ENCODE measurements around the gene TTC13. TPM values are rescaled to one million over a fixed set of nuclear protein-coding genes. Genes with fewer than 3 reads are reported as not detected.

The TTC13 gene
- total and polyA plus RNA-seq, 10 of the 15 experiments (the other 5 are each of a cell fraction or from before 2014, with no cell fraction given), result 5.8 to 30.8 (median 18.5) TPM

- ChIA-PET POLR2A (interaction anchor here (0.6 to 1.5 kb wide), 2 partner anchors 18 to 51 kb away, joined by 3 read pairs; no protein-coding TSS in a partner anchor), CTCF (interaction anchor here (1.0 kb wide), 1 partner anchor 39 kb away, joined by 3 read pairs; the partner anchor contains the start of genes ARV1 and TTC13), SMC1A (ENCODE audit: uncharacterized antibody, unreplicated experiment) (interaction anchor here (1.0 to 1.1 kb wide), 2 partner anchors 11 to 19 kb away, joined by 3 read pairs; no protein-coding TSS in a partner anchor), RAD21 (ENCODE audit: unreplicated experiment) (no interaction called here)
- no peak for ATAC-seq
- no peaks in the 10 kb centered on the region for H3K9me3 ChIP-seq (replicated peaks; ENCODE audit: control insufficient read depth, insufficient read depth, low read length)
- intact Hi-C loops (cut with micrococcal nuclease; ENCODE audit: unreplicated experiment), result no loop called here
- no peak overlapping the region for H3K4me3 ChIP-seq
- TF ChIP-seq CBX3 (IDR thresholded peaks at IDR 0.05; ENCODE audit: borderline replicate concordance, low read depth), result no peak
- TF ChIP-seq POLR2AphosphoS5 (IDR thresholded peaks at IDR 0.05; ENCODE audit: low read length), result no peak
- TF ChIP-seq, protein P1, sequence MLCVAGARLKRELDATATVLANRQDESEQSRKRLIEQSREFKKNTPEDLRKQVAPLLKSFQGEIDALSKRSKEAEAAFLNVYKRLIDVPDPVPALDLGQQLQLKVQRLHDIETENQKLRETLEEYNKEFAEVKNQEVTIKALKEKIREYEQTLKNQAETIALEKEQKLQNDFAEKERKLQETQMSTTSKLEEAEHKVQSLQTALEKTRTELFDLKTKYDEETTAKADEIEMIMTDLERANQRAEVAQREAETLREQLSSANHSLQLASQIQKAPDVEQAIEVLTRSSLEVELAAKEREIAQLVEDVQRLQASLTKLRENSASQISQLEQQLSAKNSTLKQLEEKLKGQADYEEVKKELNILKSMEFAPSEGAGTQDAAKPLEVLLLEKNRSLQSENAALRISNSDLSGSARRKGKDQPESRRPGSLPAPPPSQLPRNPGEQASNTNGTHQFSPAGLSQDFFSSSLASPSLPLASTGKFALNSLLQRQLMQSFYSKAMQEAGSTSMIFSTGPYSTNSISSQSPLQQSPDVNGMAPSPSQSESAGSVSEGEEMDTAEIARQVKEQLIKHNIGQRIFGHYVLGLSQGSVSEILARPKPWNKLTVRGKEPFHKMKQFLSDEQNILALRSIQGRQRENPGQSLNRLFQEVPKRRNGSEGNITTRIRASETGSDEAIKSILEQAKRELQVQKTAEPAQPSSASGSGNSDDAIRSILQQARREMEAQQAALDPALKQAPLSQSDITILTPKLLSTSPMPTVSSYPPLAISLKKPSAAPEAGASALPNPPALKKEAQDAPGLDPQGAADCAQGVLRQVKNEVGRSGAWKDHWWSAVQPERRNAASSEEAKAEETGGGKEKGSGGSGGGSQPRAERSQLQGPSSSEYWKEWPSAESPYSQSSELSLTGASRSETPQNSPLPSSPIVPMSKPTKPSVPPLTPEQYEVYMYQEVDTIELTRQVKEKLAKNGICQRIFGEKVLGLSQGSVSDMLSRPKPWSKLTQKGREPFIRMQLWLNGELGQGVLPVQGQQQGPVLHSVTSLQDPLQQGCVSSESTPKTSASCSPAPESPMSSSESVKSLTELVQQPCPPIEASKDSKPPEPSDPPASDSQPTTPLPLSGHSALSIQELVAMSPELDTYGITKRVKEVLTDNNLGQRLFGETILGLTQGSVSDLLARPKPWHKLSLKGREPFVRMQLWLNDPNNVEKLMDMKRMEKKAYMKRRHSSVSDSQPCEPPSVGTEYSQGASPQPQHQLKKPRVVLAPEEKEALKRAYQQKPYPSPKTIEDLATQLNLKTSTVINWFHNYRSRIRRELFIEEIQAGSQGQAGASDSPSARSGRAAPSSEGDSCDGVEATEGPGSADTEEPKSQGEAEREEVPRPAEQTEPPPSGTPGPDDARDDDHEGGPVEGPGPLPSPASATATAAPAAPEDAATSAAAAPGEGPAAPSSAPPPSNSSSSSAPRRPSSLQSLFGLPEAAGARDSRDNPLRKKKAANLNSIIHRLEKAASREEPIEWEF (IDR thresholded peaks at IDR 0.05; ENCODE audit: insufficient replicate concordance, low read depth, low read length), result no peak
- no peak for TF ChIP-seq USF2 (IDR thresholded peaks at IDR 0.05; ENCODE audit: borderline replicate concordance, low read depth, low read length)
- no peak for TF ChIP-seq FOXK2 (IDR thresholded peaks at IDR 0.05)
- TF ChIP-seq PAX8 (IDR thresholded peaks at IDR 0.05), result no peak
- TF ChIP-seq EZH2 (IDR thresholded peaks at IDR 0.05; ENCODE audit: borderline replicate concordance, control insufficient read depth, low read depth, low read length), result no peak
- TF ChIP-seq, protein P2, sequence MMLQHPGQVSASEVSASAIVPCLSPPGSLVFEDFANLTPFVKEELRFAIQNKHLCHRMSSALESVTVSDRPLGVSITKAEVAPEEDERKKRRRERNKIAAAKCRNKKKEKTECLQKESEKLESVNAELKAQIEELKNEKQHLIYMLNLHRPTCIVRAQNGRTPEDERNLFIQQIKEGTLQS (IDR thresholded peaks at IDR 0.05; ENCODE audit: borderline replicate concordance, extremely low read depth, low read depth, low read length), result no peak
- H3K4me1 ChIP-seq (ENCODE audit: control insufficient read depth, insufficient read depth, low read length), result no peaks in the 10 kb centered on the region
- no TSS peak for BruUV-seq (replicated peaks)
- no peak overlapping the region for H3K27ac ChIP-seq (ENCODE audit: control insufficient read depth, insufficient read depth)
- H3K36me3 ChIP-seq (ENCODE audit: control insufficient read depth in 2 of 2, insufficient read depth in 2 of 2, low read length in 1 of 2), result peaks cover 0 to 10% of the 10 kb centered on the region in 2 experiments; a peak in 3 of 4 replicates
- no peak overlapping the region for H3K4me2 ChIP-seq (ENCODE audit: control insufficient read depth, insufficient read depth)
- H4K20me1 ChIP-seq (ENCODE audit: control insufficient read depth, insufficient read depth), result no peaks in the 10 kb centered on the region
- no peak for DNase-seq (ENCODE audit: low read depth, low spot score)
- H3K27me3 ChIP-seq (replicated peaks in 1 of 2; ENCODE audit: control insufficient read depth in 2 of 2, insufficient read depth in 2 of 2, low read length in 1 of 2), result no peaks in the 10 kb centered on the region
- no peak for FAIRE-seq
- in situ Hi-C loops (cut with MboI), result no loop called here
- no peak overlapping the region for H3K9ac ChIP-seq (ENCODE audit: control insufficient read depth, insufficient read depth, low read length)
- no peak overlapping the region for H2AFZ ChIP-seq (ENCODE audit: control insufficient read depth, low read depth, low read length)
- WGBS (ENCODE audit: insufficient coverage, insufficient replicate concordance, low lambda C conversion rate, missing lambda C conversion rate), result 86% methylated on average over 4 of the region's 4 CpGs
- H3K79me2 ChIP-seq (ENCODE audit: control insufficient read depth, insufficient read depth, low read length), result no peaks in the 10 kb centered on the region
Measured at GRCh38 chr1:230939806-230940489, 38.7 kb downstream of the TTC13 start.

All from GM12878 (cell line).